Measurements from ENCODE around the gene ERGIC1.
"Not testable (repeated sequence)": the region's sequence is repeated elsewhere in the genome, so short reads cannot be mapped to it uniquely, and the experiment has no call there.

Gene ERGIC1

GRCh38 chr5:172844577-172844838, 10.5 kb downstream of the ERGIC1 start:
- Histone ChIP-seq H3K36me3 (ENCODE audit: insufficient read depth, low read depth, low read length) (peaks cover 3% of the 10 kb centered on the region; the same call in 1 of the 2 replicates), H3K27me3 (ENCODE audit: insufficient read depth, low read length) (no peaks in the 10 kb centered on the region), H3K9ac (ENCODE audit: low read depth, low read length) (no peak overlapping the region), H3K4me1 (ENCODE audit: insufficient read depth, low read length) (peaks cover 5% of the 10 kb centered on the region; the same call in 1 of the 2 replicates), H3K27ac (ENCODE audit: low read length) (no peak overlapping the region), H3K9me3 (ENCODE audit: insufficient read depth, low read depth, low read length) (no peaks in the 10 kb centered on the region), H3K4me3 (ENCODE audit: low read length) (no peak overlapping the region)

DNA sequence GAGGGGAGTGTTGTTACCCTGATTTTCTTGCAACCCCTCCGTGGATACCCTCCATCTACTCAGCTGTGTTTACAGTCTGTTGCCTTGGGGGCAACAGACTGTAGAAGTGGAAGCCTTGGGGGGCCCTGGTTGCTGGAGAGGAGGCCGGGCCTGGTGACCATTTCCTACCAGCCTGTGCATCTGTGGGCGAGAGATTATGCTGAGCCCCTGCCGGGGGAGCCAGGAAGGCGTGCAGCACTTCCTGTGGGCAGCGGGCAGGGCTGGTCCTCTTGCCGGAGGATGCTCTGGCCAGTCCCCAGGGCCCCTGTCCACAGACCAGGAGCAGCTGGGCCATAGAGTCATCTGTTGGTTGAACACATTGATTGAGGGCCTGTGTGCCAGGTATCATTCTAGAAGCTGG, 11.1 kb downstream of the ERGIC1 start:
- H3K4me3 ChIP-seq (ENCODE audit: low read length): no peak overlapping the region
- H3K4me1 ChIP-seq (ENCODE audit: insufficient read depth, low read length): peaks cover 5% of the 10 kb centered on the region; the same call in 1 of the 2 replicates
- no peaks in the 10 kb centered on the region for H3K36me3 ChIP-seq (ENCODE audit: insufficient read depth, low read depth, low read length)
- H3K27me3 ChIP-seq (ENCODE audit: insufficient read depth, low read length): no peaks in the 10 kb centered on the region
- H3K9ac ChIP-seq (ENCODE audit: low read depth, low read length): no peak overlapping the region
- H3K27ac ChIP-seq (ENCODE audit: low read length): no peak overlapping the region
- H3K9me3 ChIP-seq (ENCODE audit: insufficient read depth, low read depth, low read length): no peaks in the 10 kb centered on the region

GRCh38 chr5:172845576-172845975, 11.5 kb downstream of the ERGIC1 start:
- Histone ChIP-seq H3K36me3 (ENCODE audit: insufficient read depth, low read depth, low read length) (no peaks in the 10 kb centered on the region), H3K27me3 (ENCODE audit: insufficient read depth, low read length) (no peaks in the 10 kb centered on the region), H3K9ac (ENCODE audit: low read depth, low read length) (no peak overlapping the region), H3K9me3 (ENCODE audit: insufficient read depth, low read depth, low read length) (no peaks in the 10 kb centered on the region), H3K4me3 (ENCODE audit: low read length) (no peak overlapping the region), H3K4me1 (ENCODE audit: insufficient read depth, low read length) (peaks cover 5% of the 10 kb centered on the region; the same call in 1 of the 2 replicates), H3K27ac (ENCODE audit: low read length) (no peak overlapping the region)

DNA sequence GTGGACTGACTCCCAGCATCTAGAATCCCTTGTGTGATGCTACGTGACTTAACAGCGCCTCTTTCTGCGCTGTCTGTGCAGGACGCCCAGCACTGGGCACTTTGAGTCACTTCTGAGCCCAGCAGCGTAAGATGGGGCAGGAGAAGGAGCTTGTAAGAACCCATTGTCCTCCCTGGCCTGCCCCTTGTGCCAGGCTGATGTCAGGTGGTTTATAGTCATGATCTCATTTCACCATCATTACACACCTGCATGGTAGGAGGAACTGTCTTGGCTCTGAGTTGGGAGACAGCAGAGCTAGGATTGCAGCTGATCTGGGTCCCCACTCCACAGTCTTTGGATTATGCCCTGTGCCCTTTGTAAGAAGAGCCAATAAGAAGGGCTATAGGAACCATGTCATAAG, 12.2 kb downstream of the ERGIC1 start:
- Histone ChIP-seq H3K9me3 (ENCODE audit: insufficient read depth, low read depth, low read length) (no peaks in the 10 kb centered on the region), H3K27ac (ENCODE audit: low read length) (no peak overlapping the region), H3K4me3 (ENCODE audit: low read length) (no peak overlapping the region), H3K27me3 (ENCODE audit: insufficient read depth, low read length) (no peaks in the 10 kb centered on the region), H3K9ac (ENCODE audit: low read depth, low read length) (no peak overlapping the region), H3K4me1 (ENCODE audit: insufficient read depth, low read length) (peaks cover 5% of the 10 kb centered on the region; the same call in 1 of the 2 replicates), H3K36me3 (ENCODE audit: insufficient read depth, low read depth, low read length) (no peaks in the 10 kb centered on the region)

DNA sequence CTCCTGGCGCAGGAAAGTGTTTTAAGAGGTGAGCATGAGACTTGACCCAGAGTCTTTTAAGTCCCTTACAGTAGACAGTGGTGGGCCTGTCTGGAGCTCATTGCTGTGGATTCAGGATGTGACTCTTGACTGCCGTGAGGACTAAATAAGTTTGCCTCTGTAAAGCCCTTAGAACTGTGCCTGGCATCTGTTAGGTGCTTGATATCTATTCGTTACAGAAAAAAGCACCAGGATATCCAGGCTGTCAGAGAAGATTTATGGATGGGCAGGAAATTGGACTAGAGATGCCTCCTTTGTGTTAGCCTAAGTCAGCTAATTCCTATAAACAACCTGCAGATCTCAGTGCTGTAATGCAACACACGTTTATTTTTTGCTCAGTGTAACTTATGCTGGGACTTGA, 12.6 kb downstream of the ERGIC1 start:
- Histone ChIP-seq H3K36me3 (ENCODE audit: insufficient read depth, low read depth, low read length) (no peaks in the 10 kb centered on the region), H3K4me1 (ENCODE audit: insufficient read depth, low read length) (peaks cover 5% of the 10 kb centered on the region; the same call in 1 of the 2 replicates), H3K9ac (ENCODE audit: low read depth, low read length) (no peak overlapping the region)

DNA sequence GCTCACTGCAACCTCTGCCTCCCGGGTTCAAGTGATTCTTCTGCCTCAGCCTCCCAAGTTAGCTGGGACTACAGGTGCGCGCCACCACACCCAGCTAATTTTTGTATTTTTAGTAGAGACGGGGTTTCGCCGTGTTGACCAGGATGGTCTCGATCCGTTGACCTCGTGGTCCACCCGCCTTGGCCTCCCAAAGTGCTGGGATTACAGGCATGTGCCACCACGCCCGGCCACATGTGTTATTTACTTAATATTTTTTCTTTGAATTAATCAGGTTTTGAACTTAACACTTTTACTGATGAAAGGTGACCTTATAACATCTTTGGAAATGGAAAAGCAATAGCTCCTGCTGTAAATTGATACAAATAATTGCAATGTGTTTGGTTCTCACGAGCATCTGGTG, 13.5 kb downstream of the ERGIC1 start:
- H3K9ac ChIP-seq (ENCODE audit: low read depth, low read length); H3K9me3 ChIP-seq (ENCODE audit: insufficient read depth, low read depth, low read length); H3K27me3 ChIP-seq (ENCODE audit: insufficient read depth, low read length); H3K27ac ChIP-seq (ENCODE audit: low read length); H3K4me1 ChIP-seq (ENCODE audit: insufficient read depth, low read length); H3K36me3 ChIP-seq (ENCODE audit: insufficient read depth, low read depth, low read length); H3K4me3 ChIP-seq (ENCODE audit: low read length): not testable (repeated sequence)

More for the DNA sequence above, 12.6 kb downstream of the ERGIC1 start:
- Histone ChIP-seq H3K27me3 (ENCODE audit: insufficient read depth, low read length) (no peaks in the 10 kb centered on the region), H3K27ac (ENCODE audit: low read length) (no peak overlapping the region), H3K4me3 (ENCODE audit: low read length) (no peak overlapping the region), H3K9me3 (ENCODE audit: insufficient read depth, low read depth, low read length) (no peaks in the 10 kb centered on the region)

DNA sequence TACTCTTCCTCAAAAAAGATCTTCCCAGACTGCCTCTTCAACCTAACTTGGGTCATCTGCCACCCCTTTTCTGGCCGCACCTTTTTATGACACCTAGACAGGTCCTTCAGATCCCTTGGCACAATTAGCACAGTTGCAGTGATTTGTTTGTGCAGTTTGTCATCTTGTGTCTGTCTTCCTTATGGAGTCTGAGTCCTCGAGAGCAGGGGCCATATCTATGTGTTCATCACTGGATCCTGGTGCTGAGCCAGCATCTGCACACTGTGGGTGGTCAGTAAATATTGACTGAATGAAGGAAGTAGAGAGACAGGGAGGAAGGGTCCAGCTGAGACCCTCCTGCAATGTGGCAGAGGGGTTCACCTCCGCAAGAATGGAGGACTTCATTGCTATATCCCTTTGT, 14.4 kb downstream of the ERGIC1 start:
- Histone ChIP-seq H3K9ac (ENCODE audit: low read depth, low read length) (no peak overlapping the region), H3K36me3 (ENCODE audit: insufficient read depth, low read depth, low read length) (no peaks in the 10 kb centered on the region), H3K27me3 (ENCODE audit: insufficient read depth, low read length) (no peaks in the 10 kb centered on the region), H3K4me3 (ENCODE audit: low read length) (no peak overlapping the region), H3K9me3 (ENCODE audit: insufficient read depth, low read depth, low read length) (no peaks in the 10 kb centered on the region), H3K27ac (ENCODE audit: low read length) (no peak overlapping the region), H3K4me1 (ENCODE audit: insufficient read depth, low read length) (peaks cover 5% of the 10 kb centered on the region; the same call in 1 of the 2 replicates)

- Histone ChIP-seq H3K36me3 (ENCODE audit: insufficient read depth, low read depth, low read length) (no peaks in the 10 kb centered on the region; the same call in 1 of the 2 replicates), H3K27ac (ENCODE audit: low read length) (no peak overlapping the region), H3K27me3 (ENCODE audit: insufficient read depth, low read length) (no peaks in the 10 kb centered on the region), H3K4me3 (ENCODE audit: low read length) (no peak overlapping the region), H3K4me1 (ENCODE audit: insufficient read depth, low read length) (peaks cover 5% of the 10 kb centered on the region; the same call in 1 of the 2 replicates), H3K9me3 (ENCODE audit: insufficient read depth, low read depth, low read length) (no peaks in the 10 kb centered on the region), H3K9ac (ENCODE audit: low read depth, low read length) (no peak overlapping the region)
Measured at GRCh38 chr5:172849606-172850453, 15.8 kb downstream of the ERGIC1 start.

GRCh38 chr5:172850454-172850797, 16.4 kb downstream of the ERGIC1 start:
- Histone ChIP-seq H3K27me3 (ENCODE audit: insufficient read depth, low read length) (no peaks in the 10 kb centered on the region), H3K9ac (ENCODE audit: low read depth, low read length) (no peak overlapping the region), H3K36me3 (ENCODE audit: insufficient read depth, low read depth, low read length) (no peaks in the 10 kb centered on the region; the same call in 1 of the 2 replicates), H3K4me3 (ENCODE audit: low read length) (no peak overlapping the region), H3K9me3 (ENCODE audit: insufficient read depth, low read depth, low read length) (no peaks in the 10 kb centered on the region), H3K4me1 (ENCODE audit: insufficient read depth, low read length) (peaks cover 5% of the 10 kb centered on the region; the same call in 1 of the 2 replicates), H3K27ac (ENCODE audit: low read length) (no peak overlapping the region)

DNA sequence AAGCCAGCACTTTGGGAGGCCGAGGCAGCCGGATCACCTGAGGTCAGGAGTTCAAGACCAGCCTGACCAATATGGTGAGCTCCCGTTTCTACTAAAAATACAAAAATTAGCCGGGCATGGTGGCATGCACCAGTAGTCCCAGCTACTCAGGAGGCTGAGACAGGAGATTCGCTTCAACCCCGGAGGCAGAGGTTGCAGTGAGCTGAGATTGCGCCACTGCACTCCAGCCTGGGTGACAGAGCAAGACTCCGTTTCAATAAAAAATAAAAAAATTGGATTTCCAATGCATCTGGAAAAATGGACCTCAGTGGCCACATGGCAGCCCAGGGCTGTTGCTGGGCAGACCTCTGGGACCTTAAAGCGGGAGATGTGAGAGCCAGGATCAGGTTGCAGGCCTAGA, 17.2 kb downstream of the ERGIC1 start:
- not testable (repeated sequence) for H3K9ac ChIP-seq (ENCODE audit: low read depth, low read length); H3K27me3 ChIP-seq (ENCODE audit: insufficient read depth, low read length); H3K9me3 ChIP-seq (ENCODE audit: insufficient read depth, low read depth, low read length); H3K4me3 ChIP-seq (ENCODE audit: low read length); H3K4me1 ChIP-seq (ENCODE audit: insufficient read depth, low read length); H3K36me3 ChIP-seq (ENCODE audit: insufficient read depth, low read depth, low read length); H3K27ac ChIP-seq (ENCODE audit: low read length)

DNA sequence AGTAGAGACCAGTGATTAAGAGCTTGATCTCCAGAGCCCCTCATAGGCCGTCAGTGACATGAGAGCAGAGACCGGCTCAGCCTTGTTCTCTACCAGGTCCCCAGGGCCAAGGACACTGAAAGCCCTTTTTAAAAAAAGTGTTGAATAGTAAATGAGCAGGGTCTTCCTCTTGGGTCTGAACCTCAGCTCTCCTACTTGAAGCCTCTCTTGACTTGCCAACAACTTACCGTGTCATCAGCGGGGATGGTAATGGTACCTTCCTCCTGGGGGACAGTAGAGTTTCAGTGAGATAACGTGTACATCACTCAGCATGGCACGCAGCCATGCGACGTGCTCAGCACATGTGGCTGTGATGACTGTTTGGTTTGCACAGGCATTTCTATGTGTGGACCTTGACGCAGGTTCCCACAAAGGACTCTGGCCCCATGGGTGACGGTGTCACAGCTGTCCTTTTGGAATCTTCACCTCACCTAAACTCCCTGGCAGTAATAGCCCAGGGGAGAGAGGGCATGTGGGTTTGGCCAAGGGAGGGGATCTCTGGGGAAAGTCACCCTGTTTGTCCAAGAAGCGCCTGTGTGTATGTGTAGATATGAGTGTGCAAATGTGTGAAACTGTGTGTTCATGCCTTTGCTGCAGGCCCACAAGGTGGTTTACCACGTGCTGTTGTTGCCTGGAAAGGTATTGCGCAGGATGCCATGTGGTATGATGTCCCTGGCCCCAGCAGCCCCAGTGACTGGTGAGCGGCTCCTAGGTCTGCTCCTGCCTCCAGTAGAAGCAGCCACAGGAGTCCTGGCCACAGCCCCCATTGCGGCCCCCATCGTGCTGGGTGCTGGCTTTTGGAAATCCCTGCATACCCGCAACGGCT, 18.7 kb downstream of the ERGIC1 start:
- Histone ChIP-seq H3K4me3 (ENCODE audit: low read length) (no peak overlapping the region), H3K36me3 (ENCODE audit: insufficient read depth, low read depth, low read length) (peaks cover 3% of the 10 kb centered on the region; the same call in 1 of the 2 replicates), H3K9me3 (ENCODE audit: insufficient read depth, low read depth, low read length) (no peaks in the 10 kb centered on the region), H3K27me3 (ENCODE audit: insufficient read depth, low read length) (no peaks in the 10 kb centered on the region), H3K27ac (ENCODE audit: low read length) (no peak overlapping the region), H3K4me1 (ENCODE audit: insufficient read depth, low read length) (peaks cover 5% of the 10 kb centered on the region; the same call in 1 of the 2 replicates), H3K9ac (ENCODE audit: low read depth, low read length) (no peak overlapping the region)
